Myocyte (in vitro differentiated cells): ENCODE data around the gene JPH3. TPM values are rescaled to one million over a fixed set of nuclear protein-coding genes. Genes with fewer than 3 reads are reported as not detected.

ENCODE experiments used
- DNase-seq: peaks from one replicate; pipeline ENCODE4 v3.0.0-alpha.2; 2012; ENCODE audit warnings: low read depth
- polyA plus RNA-seq: library from polyadenylated mRNA; unstranded; fragments of >200 nt; gene quantifications from one replicate; pipeline ENCODE4 v1.2.1, GENCODE V29; 2012; ENCODE audit warnings: missing spikeins
- total RNA-seq: library from RNA; depleted of rRNA; stranded (reverse); fragments of >200 nt; gene quantifications from 2 replicates; pipeline ENCODE4 v1.2.3, GENCODE V29; 2014

The JPH3 gene
- total RNA-seq = not detected in 2 replicates
- 0.09 TPM for polyA plus RNA-seq

GRCh38 chr16:87602001-87602775 lies at the start of gene JPH3:
Gene JPH3, plus strand, starts transcription at chr16:87602508. Its CDS starts 639 bp downstream, at chr16:87603147.
- DNase-seq = no peak

GRCh38 chr16:87552772-87553573 lies 49.3 kb upstream of the JPH3 start:
- no peak for DNase-seq

GRCh38 chr16:87554754-87555427 lies 47.4 kb upstream of the JPH3 start:
- no peak for DNase-seq

- no peak for DNase-seq
Measured at GRCh38 chr16:87555647-87556046, 46.7 kb upstream of the JPH3 start.

GRCh38 chr16:87556941-87557459 lies 45.3 kb upstream of the JPH3 start:
- DNase-seq = peak; percentile 21

GRCh38 chr16:87558682-87559081 lies 43.6 kb upstream of the JPH3 start:
- DNase-seq = no peak

- DNase-seq = no peak
Measured at GRCh38 chr16:87559945-87560344, 42.4 kb upstream of the JPH3 start.

GRCh38 chr16:87560428-87561199 lies 41.7 kb upstream of the JPH3 start:
- DNase-seq = no peak

GRCh38 chr16:87561200-87562105 lies 40.9 kb upstream of the JPH3 start:
- no peak for DNase-seq

GRCh38 chr16:87562201-87562600 lies 40.1 kb upstream of the JPH3 start:
- no peak for DNase-seq

- no peak for DNase-seq
Measured at GRCh38 chr16:87563022-87563421, 39.3 kb upstream of the JPH3 start.

GRCh38 chr16:87563714-87564523 lies 38.4 kb upstream of the JPH3 start:
- no peak for DNase-seq

GRCh38 chr16:87564524-87564778 lies 37.9 kb upstream of the JPH3 start:
- no peak for DNase-seq

- DNase-seq = peak; percentile 57
Measured at GRCh38 chr16:87569601-87570571, 32.4 kb upstream of the JPH3 start.

GRCh38 chr16:87570572-87570937 lies 31.8 kb upstream of the JPH3 start:
- no peak for DNase-seq

GRCh38 chr16:87570938-87571867 lies 31.1 kb upstream of the JPH3 start:
- peak; percentile 92 for DNase-seq

GRCh38 chr16:87571868-87572244 lies 30.5 kb upstream of the JPH3 start:
- no peak for DNase-seq
